GM21576 (cell line): Measurements from ENCODE around the gene CRYBA2.

ENCODE experiments used
- ATAC-seq: cut with Tn5 transposase; IDR thresholded peaks from one replicate; pipeline ENCODE4 v1.9.1; 2021; ENCODE audit warnings: mild to moderate bottlenecking, moderate library complexity; ENCODE audit not compliant: unreplicated experiment

The CRYBA2 gene

DNA sequence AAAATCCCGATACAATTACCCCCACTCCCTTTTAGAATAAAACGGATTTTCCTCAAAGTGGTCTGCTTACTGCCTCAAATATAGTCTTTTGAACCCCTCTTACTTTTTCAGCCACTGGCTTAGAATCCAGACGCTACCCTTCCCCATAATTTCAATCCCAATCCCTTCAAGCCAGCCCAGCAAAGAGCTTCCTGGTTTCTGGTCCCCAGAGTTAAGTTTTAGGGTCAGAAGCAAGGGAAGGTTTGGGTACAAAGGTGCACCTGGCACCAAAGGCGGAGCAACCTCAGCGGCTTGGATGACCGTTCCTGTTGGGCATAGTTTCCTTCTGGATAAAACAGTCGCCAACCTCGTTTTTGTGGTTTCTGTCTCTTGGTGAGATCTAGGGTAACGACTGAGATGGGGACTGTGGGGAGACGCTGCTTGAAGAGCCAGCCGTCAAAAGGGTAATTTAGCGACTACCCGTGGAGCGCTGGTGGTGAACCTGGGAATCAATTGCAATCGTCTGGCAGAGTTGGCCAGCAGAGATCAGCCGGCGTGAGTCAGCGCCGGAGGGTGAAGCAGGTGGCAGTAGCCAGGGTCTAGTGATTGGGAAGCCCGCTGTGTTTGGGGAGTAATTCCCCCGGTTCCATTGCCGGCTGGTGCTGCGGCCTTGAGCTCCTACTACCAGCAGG, 9.8 kb downstream of the CRYBA2 start:
- ATAC-seq, result no peak

DNA sequence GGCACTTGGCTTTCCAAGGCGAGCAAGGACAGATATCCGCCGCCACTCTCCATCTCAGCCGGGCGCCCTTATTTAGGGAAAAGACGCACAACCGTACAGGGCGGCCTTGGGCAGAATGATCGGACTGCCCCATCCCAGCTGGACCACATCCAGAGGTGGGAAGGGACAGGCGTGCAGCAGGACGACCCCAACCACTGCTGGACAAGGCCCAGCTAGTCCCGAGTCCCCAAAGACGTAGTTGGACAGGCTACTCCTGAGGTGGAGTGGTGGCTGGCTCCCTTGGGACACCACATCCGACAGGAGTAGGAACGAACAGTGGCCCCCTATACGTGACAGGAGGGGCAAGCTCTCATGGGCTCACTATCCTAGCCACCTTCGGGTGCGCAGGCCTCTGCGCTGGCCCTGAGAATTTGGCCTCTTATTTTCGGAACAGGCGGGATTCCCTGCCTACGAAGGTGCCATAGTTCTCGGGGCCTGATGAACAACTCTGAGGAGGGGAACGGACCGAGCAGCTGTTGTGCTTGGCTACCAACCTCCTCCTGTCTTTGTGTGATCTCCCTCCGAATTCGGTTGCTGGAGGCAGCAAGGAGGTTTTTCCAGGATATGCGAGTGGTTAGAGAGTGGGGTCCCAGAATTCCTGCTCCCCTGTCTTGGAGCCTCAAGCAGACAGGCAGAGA, 10.5 kb downstream of the CRYBA2 start:
- ATAC-seq, result no peak

DNA sequence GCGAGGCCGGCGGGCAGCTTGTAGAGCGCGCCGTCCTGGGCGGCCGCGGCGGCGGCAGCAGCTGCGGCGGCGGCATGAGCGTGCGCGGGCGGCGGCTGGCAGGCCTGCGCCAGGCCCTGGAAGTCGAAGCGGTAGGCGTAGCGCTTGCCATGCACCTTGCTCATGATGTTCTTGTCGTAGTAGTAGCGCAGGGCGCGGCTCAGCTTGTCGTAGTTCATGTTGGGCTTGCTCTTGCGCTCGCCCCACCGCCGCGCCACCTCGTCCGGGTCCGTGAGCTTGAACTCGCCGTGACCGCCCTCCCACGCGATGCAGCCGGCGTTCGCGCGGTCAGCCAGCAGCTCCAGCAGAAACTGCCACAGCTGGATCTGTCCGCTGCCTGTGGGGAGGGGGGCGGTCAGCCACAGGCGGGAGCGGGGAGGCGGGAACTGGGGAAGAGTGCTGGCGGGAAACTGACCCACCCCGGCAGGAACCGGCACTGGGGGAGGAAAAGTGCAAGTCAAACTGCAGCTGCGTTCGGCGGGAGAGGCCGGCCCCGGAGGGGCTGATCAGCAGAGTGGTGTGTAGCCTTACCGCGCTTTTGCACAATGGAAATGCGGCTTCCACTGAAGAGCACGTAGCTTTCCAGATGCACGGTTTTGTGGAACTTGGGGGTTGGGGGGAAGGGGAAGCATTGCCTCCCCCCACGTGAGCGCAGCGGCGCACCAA, 11.2 kb downstream of the CRYBA2 start:
- ATAC-seq, result no peak

DNA sequence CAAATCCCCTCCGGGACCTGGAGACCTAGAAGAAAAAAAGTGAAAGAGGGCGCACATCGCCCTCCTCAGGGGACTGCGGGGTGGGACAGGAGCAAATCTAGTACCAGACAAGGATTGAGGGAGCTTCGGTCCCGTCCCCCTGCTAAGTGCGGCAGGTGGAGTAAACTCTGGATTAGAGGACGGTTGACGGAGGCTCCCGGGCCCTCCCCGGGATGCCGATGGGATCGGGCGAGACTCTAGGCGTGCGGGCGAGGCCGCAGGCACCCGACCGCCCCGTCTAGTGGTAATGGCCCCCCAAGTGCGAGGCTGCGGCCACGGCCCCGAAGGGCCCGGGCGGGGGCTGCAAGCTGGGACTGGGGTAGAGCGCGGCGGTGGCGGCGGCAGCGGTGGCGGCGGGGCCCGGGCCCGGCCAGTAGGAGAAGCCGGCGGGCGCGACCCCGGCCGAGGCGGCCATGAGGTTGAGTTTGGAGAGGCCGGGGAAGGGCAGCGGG, 11.8 kb downstream of the CRYBA2 start:
- ATAC-seq, result no peak

DNA sequence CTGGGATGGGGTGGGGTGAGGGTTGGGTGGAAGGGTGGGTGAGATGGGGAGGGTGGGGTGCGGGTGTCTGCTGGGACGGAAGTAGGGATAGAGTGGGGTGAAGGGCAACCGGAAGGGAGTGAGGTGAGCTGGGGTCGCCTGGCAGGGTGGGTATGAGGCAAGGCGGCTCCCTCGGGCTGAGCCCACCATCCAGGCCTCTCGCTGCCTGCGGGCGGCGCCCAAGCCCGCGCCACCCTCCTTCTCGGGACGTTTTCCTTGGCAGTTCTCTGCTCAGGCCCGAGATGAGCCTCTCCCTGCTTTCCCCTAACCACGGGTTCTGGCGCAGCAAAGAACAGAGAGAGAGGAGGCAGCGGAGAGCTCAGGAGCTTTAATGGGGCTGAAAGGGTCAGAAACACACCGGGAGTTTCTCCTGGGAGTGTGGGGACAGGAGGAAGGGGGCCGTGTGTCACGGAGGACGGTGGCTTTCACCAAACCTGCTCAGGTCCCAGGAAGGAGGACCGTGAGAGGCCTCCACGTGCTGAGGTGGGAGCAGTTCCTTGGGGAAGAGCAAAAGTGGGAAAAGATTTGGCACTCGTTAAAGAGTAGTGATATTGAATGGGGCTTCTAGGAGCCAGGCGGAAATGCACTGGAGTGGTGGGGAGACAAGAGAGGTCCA, 12.4 kb downstream of the CRYBA2 start:
- ATAC-seq, result no peak

DNA sequence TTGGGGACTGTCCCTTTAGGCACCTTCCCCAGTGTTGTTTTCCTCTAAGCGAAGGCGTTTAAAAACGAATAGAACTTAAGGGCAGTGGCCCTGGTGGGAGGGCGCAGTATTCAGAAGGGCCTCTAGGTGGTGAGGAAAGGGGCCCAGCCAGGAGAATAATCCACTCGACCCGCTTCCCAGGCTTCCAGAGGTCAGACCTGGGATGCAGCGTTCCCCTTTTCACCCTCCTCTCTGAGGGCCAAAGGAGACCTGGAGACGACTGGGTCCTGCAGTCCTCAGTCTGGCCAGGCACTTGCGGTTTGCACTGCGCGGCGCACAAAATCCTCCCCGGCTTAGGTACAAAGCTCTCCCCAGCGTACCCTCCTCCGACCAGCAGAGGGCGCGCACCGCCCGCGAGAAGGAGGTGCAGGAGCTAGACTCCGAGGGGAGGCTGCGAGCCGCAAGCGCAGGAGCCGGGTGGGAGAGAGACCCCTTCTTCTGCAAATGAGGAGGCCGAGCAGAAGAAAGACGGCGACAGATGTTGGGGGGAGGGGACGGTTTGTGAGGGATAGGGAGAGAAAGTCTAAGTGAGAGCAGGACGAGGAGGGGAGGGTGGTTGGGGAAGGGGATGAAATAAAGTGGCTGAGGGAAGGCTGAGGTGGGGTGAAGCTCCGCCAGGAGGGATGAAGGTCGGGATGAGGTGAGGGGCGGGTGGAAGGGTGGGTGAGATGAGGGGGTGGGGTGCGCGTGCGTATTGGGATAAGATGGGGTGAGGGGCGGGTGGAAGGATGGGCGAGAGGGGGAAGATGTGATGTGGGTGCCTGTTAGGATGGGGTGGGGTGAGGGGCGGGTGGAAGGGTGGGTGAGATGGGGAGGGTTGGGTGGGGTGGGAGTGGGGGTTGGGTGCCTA, 13.1 kb downstream of the CRYBA2 start:
- peak; percentile 87 for ATAC-seq

DNA sequence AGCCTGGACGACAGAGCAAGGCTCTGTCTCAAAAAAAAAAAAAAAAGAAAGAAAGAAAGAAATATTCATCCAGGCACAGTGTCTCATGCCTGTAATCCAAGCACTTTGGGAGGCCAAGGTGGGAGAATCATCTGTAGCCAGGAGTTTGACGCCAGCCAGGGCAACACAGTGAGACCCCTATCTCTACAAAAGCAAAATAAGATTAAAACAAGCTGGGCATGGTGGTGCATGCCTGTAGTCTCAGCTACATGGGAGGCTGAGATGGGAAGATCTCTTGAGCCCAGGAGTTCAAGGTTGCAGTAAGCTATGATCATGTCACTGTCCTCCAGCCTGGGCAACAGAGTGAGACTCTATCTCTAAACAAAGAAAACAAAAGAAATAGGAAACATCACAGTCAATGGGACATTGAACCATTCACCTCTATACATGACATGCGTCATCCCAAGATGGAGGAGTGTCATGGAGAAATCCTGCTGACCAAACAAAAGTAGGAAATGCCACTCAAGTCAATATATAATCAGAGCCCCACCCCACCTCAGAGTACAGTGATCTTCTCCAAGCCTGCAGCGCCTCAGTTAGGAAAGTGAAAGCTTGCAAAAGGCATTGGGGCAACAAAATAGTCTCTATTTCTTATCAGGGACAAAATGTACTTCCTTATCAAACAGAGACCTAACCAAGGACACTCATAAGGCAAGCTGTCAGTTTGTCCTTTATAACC, 18.0 kb downstream of the CRYBA2 start:
- ATAC-seq, result no peak

DNA sequence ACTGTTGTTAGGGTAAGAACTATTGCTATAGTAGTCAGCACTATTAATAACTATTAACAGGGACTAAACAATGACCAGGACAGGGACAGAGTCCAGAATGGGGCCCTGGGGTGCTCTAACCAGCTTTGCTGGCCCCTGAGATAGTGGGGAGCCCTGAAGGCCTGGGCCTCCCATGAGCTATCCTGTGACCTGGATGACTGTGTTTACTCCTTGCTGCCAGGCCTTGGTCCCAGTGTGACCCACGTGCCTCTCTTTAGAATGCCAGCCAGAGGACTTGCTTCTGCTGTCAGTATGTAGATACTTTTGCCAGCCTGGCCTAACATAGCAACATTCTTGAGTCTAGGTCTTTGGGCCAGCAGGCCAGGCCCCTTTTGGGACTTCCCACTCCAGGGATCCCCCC, 22.3 kb downstream of the CRYBA2 start:
- ATAC-seq, result no peak

DNA sequence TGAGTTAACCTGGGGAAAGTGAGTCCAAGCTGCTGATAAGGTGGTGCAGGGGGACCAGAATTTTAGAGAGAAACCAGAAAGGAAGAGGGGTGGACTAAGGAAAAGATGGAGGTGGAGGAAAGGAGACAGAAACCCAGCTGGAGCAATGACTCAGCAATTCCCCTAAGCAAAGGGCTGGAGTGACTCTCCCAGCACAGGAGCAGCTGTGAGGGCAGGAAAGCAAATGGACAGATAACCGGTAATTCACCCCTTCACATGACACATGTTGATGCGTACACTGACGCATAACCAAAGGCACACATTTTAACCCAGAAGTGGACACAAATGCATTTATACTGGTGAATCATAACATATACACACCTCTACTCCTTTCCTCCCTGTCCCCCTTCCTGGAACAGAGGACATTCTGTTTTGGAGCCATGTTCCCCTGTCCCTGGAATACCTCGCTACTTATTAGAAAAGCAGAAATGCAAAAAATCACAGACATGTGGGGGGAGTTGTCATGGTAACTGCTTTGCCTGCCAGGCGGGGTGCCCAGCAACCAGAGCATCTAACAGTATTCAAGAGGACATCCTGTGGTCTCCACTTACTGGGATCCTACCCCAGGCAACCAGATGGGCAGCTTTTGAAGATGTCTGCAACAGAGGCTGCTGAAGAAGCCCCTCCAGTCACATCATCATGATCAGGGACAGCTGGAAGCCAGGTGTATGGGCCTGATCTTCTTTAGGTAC, 29.0 kb downstream of the CRYBA2 start:
- ATAC-seq, result no peak

DNA sequence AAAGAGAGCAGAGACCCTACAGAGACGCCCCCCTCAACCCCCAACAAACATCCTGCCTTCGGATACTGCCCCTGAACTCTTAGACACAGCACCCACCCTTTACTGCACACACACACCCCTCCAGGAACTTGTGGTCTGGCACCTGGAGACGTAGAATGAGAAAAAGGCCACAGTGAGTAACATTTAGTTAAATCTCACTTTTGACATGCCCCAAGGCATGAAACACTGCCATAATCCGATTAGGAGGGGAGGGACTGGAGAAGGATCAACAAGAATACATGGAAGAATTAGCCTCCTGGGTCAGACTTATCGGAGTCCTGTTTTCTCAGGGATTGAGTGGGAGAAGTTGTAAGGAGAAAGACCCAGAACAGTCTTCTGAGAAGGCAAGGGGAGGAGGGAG, 29.6 kb downstream of the CRYBA2 start:
- ATAC-seq, result no peak

DNA sequence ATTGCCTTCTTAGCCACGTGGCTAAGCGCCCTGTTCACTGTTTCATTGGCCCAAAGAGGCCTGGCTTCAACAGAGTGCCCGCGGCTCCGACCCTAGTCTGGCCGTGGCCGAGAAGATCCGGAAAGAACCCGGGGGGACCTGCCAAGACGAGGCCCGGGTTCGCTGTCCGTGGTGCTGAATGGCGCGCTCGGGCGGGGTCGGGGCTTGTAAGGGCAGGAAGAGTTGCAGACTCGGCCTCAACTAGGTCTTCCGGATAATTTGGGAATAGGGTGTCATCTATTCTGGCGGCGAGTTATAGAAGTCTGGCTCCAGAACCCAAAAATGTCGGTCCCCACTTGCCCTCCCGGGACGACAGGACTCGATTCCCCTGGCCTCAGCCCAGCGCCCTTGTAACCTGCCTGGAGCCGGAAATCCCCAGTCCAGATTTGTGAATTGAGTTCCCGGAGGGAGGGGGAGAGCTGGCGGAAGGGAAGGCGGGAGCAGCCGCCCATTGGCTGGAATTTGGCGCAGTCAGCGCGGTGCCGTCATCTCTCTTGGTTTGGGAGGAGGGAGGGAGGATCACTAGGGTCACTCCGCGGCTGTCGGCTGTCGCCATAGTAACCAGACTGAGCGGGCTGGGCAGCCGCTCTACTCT, 30.2 kb downstream of the CRYBA2 start:
- ATAC-seq, result no peak

DNA sequence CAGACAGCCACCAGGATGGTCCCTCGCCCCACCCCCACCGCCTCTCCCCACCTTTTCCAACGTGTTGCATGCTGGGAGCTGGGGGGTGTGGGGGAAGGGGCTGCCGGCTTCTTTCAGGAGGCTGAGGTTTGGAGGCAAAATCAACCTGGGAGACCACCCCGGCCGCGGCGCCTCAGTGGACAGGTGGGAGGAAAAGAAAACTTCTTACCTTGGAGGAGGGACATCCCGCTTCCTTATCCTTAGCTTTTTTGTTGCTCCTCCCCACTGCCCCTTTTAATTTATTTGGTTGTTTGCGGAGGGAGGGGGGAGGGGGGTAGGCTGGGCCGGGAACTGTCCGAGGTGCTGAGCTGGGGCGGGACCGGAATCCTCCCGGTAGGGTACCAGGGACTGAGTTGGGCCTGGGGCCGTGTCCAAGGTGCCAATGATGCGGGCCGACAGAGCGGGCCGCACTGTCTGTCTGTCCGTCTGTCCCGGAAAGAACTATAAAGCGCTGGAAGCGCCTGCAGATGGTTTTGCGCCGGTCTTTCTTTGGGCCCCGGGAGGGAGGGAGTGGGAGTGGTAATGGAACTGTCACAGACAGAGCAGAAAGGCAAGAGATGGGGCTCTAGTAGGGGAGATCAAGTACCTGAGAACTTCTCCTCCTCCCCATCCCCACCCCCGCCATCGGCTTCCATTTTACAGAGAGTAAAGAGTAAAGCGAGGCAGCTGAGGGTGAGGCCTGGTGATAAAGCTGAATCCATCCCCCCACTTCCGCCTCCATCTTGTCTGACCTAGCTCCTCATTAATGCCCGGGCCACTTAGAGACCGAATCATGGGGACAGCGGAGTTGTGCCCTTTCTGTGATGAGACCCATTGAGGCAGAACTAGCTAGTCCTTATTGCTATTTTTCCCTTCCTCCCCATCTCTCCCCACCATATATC, 31.3 kb downstream of the CRYBA2 start:
- ATAC-seq, result no peak

DNA sequence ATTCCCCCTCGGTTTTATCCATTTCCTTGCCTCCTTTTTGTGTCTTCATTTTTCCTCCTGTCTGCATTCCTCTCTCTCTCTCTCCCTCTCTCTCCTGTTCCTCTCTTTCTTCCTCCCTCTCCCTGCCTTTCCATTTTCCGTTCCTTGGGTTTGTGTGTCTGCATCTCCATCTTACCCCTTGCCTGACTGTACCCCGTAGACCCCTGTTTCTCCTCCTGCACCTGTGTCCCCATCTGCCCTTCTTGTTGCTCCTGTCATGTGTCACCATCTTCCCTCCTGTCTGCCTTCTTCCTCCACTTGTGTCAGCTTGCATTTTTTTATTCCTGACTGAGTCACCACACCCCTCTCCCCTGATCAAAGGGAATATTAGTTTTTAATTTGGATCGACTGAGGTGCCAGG, 32.0 kb downstream of the CRYBA2 start:
- no peak for ATAC-seq

DNA sequence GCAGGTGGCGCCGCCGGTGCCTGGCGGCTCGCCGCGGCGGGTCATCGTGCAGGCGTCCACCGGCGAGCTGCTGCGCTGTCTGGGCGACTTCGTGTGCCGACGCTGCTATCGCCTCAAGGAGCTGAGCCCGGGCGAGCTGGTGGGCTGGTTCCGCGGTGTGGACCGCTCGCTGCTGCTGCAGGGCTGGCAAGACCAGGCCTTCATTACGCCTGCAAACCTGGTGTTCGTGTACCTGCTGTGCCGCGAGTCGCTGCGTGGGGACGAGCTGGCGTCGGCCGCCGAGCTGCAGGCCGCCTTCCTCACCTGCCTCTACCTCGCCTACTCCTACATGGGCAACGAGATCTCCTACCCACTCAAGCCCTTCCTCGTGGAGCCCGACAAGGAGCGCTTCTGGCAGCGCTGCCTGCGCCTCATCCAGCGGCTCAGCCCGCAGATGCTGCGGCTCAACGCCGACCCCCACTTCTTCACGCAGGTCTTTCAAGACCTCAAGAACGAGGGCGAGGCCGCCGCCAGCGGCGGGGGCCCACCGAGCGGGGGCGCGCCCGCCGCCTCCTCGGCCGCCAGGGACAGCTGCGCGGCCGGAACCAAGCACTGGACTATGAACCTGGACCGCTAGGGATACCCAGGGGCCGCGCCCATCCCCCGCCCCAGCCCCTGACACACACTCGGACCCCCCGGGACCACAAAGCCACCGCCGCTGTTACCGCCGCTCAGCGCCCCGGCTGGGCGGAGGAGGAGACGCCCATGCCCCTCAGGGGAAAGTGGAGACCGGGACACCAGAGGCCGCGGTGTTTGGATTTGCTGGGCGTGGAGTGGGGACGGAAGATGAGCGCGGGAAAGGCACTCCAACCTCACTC, 32.7 kb downstream of the CRYBA2 start:
- no peak for ATAC-seq

DNA sequence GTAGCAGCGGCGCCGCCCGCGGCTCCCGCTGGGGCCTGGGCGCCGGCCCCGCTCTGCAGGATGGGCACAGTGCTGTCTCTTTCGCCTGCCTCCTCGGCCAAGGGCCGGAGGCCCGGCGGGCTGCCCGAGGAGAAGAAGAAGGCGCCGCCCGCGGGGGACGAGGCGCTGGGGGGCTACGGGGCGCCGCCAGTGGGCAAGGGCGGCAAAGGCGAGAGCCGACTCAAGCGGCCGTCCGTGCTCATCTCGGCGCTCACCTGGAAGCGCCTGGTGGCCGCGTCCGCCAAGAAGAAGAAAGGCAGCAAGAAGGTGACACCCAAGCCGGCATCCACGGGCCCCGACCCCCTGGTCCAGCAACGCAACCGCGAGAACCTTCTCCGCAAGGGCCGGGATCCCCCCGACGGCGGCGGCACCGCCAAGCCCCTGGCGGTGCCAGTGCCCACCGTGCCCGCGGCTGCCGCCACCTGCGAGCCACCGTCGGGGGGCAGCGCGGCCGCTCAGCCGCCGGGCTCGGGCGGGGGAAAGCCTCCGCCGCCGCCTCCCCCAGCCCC, 33.4 kb downstream of the CRYBA2 start:
- ATAC-seq, result no peak

DNA sequence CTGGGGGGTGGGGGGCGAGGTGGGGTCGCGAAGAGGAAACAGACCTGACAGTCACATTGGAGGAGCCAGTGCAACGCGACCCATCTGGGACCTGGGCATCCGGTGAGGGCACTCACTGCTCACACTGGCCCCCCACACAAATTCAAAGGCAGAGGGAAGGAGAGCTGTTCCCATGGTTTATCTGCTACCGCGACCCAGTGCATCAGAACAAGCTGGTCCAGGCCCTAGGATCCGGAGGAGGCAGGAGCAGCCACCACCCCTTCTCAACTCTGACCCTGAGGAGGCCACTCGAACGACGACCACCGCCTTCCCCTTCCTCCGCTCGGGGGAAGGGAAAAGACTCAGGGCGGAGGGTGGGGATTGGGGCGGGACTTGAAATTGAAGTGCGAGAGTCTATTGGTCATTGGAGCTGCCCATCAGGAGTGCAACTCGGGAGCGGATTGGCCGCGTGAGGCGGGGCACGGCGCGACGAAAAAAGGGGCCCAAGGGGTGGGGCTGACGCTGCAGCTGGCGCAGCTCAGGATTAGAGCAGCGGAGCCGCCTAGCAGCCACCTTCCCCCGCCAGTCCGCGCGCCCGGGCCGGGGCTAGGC, 34.0 kb downstream of the CRYBA2 start, which contains the start of gene CDK5R2:
Gene CDK5R2, plus strand, starts transcription at position 526 of the 591 bp plus-strand sequence. CDS start 155 bp downstream, outside the sequence.
- ATAC-seq, result peak; percentile 96
